HepG2 (cell line): ENCODE measurements around the gene SLC6A4. TPM values are rescaled to one million over a fixed set of nuclear protein-coding genes. Genes with fewer than 3 reads are reported as not detected.

ENCODE experiments used
- ATAC-seq: fragments of 200-7000 bp; cut with Tn5 transposase; 3 replicates; pipeline ENCODE4 v1.9.1; 2020; ENCODE audit warnings: mild to moderate bottlenecking, moderate library complexity
- BruUV-seq: library from RNA; stranded (reverse); fragments of 400-500 nt; replicated peaks from 2 replicates; lab custom pipeline; 2021; lab: Mats Ljungman, UMichigan
- CTCF ChIA-PET: fragments of 300-600 bp; formaldehyde crosslinking; extraction: SDS; loops from one replicate; lab custom pipeline; 2021; ENCODE audit warnings: low total read pairs, inconsistent platforms, low intra/inter-chr PET ratio; lab: Yijun Ruan, JAX
- POLR2A ChIA-PET: fragments of 350-600 bp; sonication (Branson Sonifier 250); formaldehyde crosslinking; loops from one replicate; lab custom pipeline; 2020; ENCODE audit warnings: antibody characterized with exemption, inconsistent platforms; lab: Yijun Ruan, JAX
- DNase-seq: peaks from one replicate; pipeline ENCODE4 v3.0.0-alpha.2; 2015; ENCODE audit warnings: low spot score
- FAIRE-seq: peaks from 3 replicates; lab custom pipeline; 2011; peaks lifted over from hg19 to GRCh38; lab: Jason Lieb, UNC
- H2AFZ ChIP-seq: one replicate; pipeline ENCODE4 v1.6.1; 2011; ENCODE audit warnings: low read length, inconsistent platforms
- H3K27ac ChIP-seq: fragments of 300-600 bp; 3 replicates; pipeline ENCODE4 v1.8.0; 2011; ENCODE audit warnings: mixed run types, mild to moderate bottlenecking, mixed read lengths, low read length, inconsistent platforms; ENCODE audit not compliant: insufficient read depth; ENCODE audit errors: extremely low read length
- H3K27me3 ChIP-seq, 2 experiments: fragments of 200-600 bp in 1 of 2; 2 replicates in 1 of 2; 3 replicates in 1 of 2; pipeline versions ENCODE4 v1.6.0 to v1.8.0; 2011; ENCODE audit warnings: low read length in 2 of 2, mild to moderate bottlenecking in 2 of 2, moderate library complexity in 2 of 2, inconsistent platforms in 1 of 2; ENCODE audit not compliant: insufficient read depth in 2 of 2, control insufficient read depth in 1 of 2
- H3K36me3 ChIP-seq, 2 experiments: fragments of 200-600 bp in 1 of 2; replicated peaks in 1 of 2; 2 replicates in 1 of 2; 3 replicates in 1 of 2; pipeline versions ENCODE4 v1.5.1 to v1.8.0; 2011; ENCODE audit warnings: low read length in 2 of 2, inconsistent platforms in 1 of 2; ENCODE audit not compliant: insufficient read depth in 2 of 2, control insufficient read depth in 1 of 2
- H3K4me1 ChIP-seq: 2 replicates; pipeline ENCODE4 v1.5.1; 2012; ENCODE audit warnings: low read length, inconsistent platforms; ENCODE audit not compliant: insufficient read depth
- H3K4me2 ChIP-seq: 2 replicates; pipeline ENCODE4 v1.6.0; 2011; ENCODE audit warnings: low read depth, low read length, inconsistent platforms
- H3K4me3 ChIP-seq, 3 experiments: fragments of 200-600 bp in 1 of 3; sonication (generic), shearing (Covaris generic) in 1 of 3; replicated peaks in 1 of 3; 2 replicates each; pipeline ENCODE4 v1.5.1; 2011 to 2016; ENCODE audit warnings: low read length in 3 of 3, inconsistent platforms in 2 of 3, low read depth in 2 of 3, mild to moderate bottlenecking in 2 of 3, control low read depth in 1 of 3, mixed read lengths in 1 of 3; ENCODE audit not compliant: insufficient read depth in 1 of 3
- H3K79me2 ChIP-seq: one replicate; pipeline ENCODE4 v1.6.1; 2011; ENCODE audit warnings: low read length, inconsistent platforms; ENCODE audit not compliant: insufficient read depth
- H3K9ac ChIP-seq: 2 replicates; pipeline ENCODE4 v1.6.0; 2011; ENCODE audit warnings: mild to moderate bottlenecking, low read depth, low read length, inconsistent platforms; ENCODE audit not compliant: insufficient read depth
- H3K9me3 ChIP-seq: 2 replicates; pipeline ENCODE4 v1.5.1; 2012; ENCODE audit warnings: mild to moderate bottlenecking, low read length
- H4K20me1 ChIP-seq: 2 replicates; pipeline ENCODE4 v1.6.0; 2011; ENCODE audit warnings: inconsistent platforms, mild to moderate bottlenecking, low read length, moderate library complexity; ENCODE audit not compliant: insufficient read depth
- ATM ChIP-seq: fragments of 450-650 bp; IDR thresholded peaks from 2 replicates; pipeline ENCODE4 v1.7.1; 2017; ENCODE audit warnings: mild to moderate bottlenecking, borderline replicate concordance
- HOXA7 ChIP-seq: sonication (generic); formaldehyde crosslinking; IDR thresholded peaks from 2 replicates; pipeline ENCODE4 v1.8.1; 2022; ENCODE audit warnings: mild to moderate bottlenecking, missing genetic modification reagents, moderate library complexity
- JUND ChIP-seq: sonication (generic); formaldehyde crosslinking; IDR thresholded peaks from 2 replicates; pipeline ENCODE4 v1.8.0; 2022; ENCODE audit warnings: mild to moderate bottlenecking, missing genetic modification reagents
- TBL1XR1 ChIP-seq: fragments of 150-350 bp; IDR thresholded peaks from 2 replicates; pipeline ENCODE4 v1.6.1; 2014; ENCODE audit warnings: borderline replicate concordance, low read length; ENCODE audit not compliant: partially characterized antibody
- ZNF121 ChIP-seq: sonication (generic); formaldehyde crosslinking; IDR thresholded peaks from 2 replicates; pipeline ENCODE4 v1.5.0; 2020; ENCODE audit warnings: mild to moderate bottlenecking, missing genetic modification reagents
- ZNF839 ChIP-seq: sonication (generic); formaldehyde crosslinking; IDR thresholded peaks from 2 replicates; pipeline ENCODE4 v1.4.0; 2020; ENCODE audit warnings: missing genetic modification reagents, mild to moderate bottlenecking, borderline replicate concordance
- WGBS: methylation state at CpG from one replicate; pipeline ENCODE4 v1.1.6; 2017; ENCODE audit warnings: low lambda C conversion rate; 5-methylcytosine and 5-hydroxymethylcytosine counted together
- in situ Hi-C: cut with HindIII; loops from 2 replicates; pipeline ENCODE4 v1.10.0; 2017; ENCODE audit warnings: low pct_unique_long_range_greater_than_20kb; ENCODE audit not compliant: extremely low pct_ligation_motif_present
- intact Hi-C: fragments of 100-400 bp; cut with micrococcal nuclease; formaldehyde crosslinking; loops from one replicate; pipeline ENCODE4 v1.10.0; 2022; ENCODE audit not compliant: unreplicated experiment
- polyA plus RNA-seq, 8 experiments: library from polyadenylated mRNA; depleted of rRNA in 3 of 8; stranded (reverse) in 7 of 8; unstranded in 1 of 8; fragments of >200 nt; fragmentation: Illumina TruSeq in 4 of 8; extraction: Trizol in 4 of 8; gene quantifications; 2 replicates each; pipeline versions ENCODE4 v1.2.1 to v1.2.3, GENCODE V29; 2011 to 2016; ENCODE audit warnings: low read depth in 4 of 8, missing spikeins in 1 of 8, mixed read lengths in 1 of 8; ENCODE audit not compliant: insufficient read depth in 1 of 8
- total RNA-seq, 5 experiments: library from RNA; depleted of rRNA; stranded (reverse); fragments of >200 nt; fragmentation: Illumina TruSeq; extraction: Trizol; gene quantifications; 2 replicates each; pipeline ENCODE4 v1.2.3, GENCODE V29; 2016; ENCODE audit warnings: low read depth in 1 of 5
- TF ChIP-seq, protein P1 (sequence below): sonication (generic); formaldehyde crosslinking; IDR thresholded peaks from 2 replicates; pipeline ENCODE4 v1.4.0; 2020; ENCODE audit warnings: missing genetic modification reagents; ENCODE audit errors: not compliant biosample characterization
- TF ChIP-seq, protein P2 (sequence below), 2 experiments: IDR thresholded peaks; 2 replicates each; pipeline ENCODE4 v1.6.1; 2011 to 2012; ENCODE audit warnings: low read length in 2 of 2, borderline replicate concordance in 1 of 2, low read depth in 1 of 2, mild to moderate bottlenecking in 1 of 2, moderate library complexity in 1 of 2
- TF ChIP-seq, protein P3 (sequence below): sonication (generic); formaldehyde crosslinking; IDR thresholded peaks from 2 replicates; pipeline ENCODE4 v1.4.0; 2020; ENCODE audit warnings: missing genetic modification reagents

Gene SLC6A4
- total and polyA plus RNA-seq, 2 of the 13 experiments (the other 11 are each of a cell fraction or from before 2014, with no cell fraction given): 7.6 to 20.3 TPM

DNA sequence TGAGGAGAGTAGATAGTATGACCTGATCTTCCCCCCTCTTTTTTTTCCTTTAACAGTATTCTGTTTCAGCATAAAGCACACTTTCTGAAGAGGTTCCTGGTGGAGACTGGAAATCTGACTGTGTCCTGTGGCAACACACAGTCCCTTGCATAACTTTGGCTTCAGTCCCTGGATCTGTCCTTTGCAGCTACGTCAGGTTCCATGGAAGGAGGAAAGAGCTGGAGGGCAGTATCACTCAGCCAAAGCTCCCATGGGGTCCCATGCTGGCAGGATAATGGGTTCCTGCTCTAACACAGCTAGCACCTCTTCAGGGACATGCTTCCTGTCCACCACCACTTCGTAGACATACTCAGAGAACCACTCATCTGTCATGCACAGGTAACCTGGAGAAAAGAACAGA lies 13.3 kb upstream of the SLC6A4 start:
- H3K27ac ChIP-seq: no peak overlapping the region
- CTCF ChIA-PET: no interaction called here

More for the DNA sequence above, 13.3 kb upstream of the SLC6A4 start:
- Histone ChIP-seq H3K4me3 (no peak overlapping the region), H2AFZ (no peak overlapping the region), H3K27me3 (no peaks in the 10 kb centered on the region), H3K4me2 (no peak overlapping the region), H3K9me3 (no peaks in the 10 kb centered on the region), H3K9ac (no peak overlapping the region), H4K20me1 (no peaks in the 10 kb centered on the region), H3K36me3 (peaks cover 11 to 43% of the 10 kb centered on the region in 2 experiments; a peak in 4 of 5 replicates), H3K4me1 (peaks cover 10% of the 10 kb centered on the region), H3K79me2 (no peaks in the 10 kb centered on the region)
- WGBS: 93% methylated on average over 2 of the region's 2 CpGs
- POLR2A ChIA-PET: no interaction called here
- DNase-seq (no peak), FAIRE-seq (no peak), ATAC-seq (no peak)
- TF ChIP-seq, protein P1, sequence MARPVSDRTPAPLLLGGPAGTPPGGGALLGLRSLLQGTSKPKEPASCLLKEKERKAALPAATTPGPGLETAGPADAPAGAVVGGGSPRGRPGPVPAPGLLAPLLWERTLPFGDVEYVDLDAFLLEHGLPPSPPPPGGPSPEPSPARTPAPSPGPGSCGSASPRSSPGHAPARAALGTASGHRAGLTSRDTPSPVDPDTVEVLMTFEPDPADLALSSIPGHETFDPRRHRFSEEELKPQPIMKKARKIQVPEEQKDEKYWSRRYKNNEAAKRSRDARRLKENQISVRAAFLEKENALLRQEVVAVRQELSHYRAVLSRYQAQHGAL: no peak
- no peak for TF ChIP-seq JUND (CRISPR knock-in tag)
- TF ChIP-seq TBL1XR1: no peak
- no peak for TF ChIP-seq ZNF121 (CRISPR knock-in tag)
- TF ChIP-seq ZNF839 (CRISPR knock-in tag): no peak
- TF ChIP-seq HOXA7 (CRISPR knock-in tag): no peak
- TF ChIP-seq, protein P2, sequence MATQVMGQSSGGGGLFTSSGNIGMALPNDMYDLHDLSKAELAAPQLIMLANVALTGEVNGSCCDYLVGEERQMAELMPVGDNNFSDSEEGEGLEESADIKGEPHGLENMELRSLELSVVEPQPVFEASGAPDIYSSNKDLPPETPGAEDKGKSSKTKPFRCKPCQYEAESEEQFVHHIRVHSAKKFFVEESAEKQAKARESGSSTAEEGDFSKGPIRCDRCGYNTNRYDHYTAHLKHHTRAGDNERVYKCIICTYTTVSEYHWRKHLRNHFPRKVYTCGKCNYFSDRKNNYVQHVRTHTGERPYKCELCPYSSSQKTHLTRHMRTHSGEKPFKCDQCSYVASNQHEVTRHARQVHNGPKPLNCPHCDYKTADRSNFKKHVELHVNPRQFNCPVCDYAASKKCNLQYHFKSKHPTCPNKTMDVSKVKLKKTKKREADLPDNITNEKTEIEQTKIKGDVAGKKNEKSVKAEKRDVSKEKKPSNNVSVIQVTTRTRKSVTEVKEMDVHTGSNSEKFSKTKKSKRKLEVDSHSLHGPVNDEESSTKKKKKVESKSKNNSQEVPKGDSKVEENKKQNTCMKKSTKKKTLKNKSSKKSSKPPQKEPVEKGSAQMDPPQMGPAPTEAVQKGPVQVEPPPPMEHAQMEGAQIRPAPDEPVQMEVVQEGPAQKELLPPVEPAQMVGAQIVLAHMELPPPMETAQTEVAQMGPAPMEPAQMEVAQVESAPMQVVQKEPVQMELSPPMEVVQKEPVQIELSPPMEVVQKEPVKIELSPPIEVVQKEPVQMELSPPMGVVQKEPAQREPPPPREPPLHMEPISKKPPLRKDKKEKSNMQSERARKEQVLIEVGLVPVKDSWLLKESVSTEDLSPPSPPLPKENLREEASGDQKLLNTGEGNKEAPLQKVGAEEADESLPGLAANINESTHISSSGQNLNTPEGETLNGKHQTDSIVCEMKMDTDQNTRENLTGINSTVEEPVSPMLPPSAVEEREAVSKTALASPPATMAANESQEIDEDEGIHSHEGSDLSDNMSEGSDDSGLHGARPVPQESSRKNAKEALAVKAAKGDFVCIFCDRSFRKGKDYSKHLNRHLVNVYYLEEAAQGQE (IDR thresholded peaks at IDR 0.05; ENCODE audit: borderline replicate concordance in 1 of 2, low read depth in 1 of 2, low read length in 2 of 2): no peak
- no peak for TF ChIP-seq ATM
- TF ChIP-seq, protein P3, sequence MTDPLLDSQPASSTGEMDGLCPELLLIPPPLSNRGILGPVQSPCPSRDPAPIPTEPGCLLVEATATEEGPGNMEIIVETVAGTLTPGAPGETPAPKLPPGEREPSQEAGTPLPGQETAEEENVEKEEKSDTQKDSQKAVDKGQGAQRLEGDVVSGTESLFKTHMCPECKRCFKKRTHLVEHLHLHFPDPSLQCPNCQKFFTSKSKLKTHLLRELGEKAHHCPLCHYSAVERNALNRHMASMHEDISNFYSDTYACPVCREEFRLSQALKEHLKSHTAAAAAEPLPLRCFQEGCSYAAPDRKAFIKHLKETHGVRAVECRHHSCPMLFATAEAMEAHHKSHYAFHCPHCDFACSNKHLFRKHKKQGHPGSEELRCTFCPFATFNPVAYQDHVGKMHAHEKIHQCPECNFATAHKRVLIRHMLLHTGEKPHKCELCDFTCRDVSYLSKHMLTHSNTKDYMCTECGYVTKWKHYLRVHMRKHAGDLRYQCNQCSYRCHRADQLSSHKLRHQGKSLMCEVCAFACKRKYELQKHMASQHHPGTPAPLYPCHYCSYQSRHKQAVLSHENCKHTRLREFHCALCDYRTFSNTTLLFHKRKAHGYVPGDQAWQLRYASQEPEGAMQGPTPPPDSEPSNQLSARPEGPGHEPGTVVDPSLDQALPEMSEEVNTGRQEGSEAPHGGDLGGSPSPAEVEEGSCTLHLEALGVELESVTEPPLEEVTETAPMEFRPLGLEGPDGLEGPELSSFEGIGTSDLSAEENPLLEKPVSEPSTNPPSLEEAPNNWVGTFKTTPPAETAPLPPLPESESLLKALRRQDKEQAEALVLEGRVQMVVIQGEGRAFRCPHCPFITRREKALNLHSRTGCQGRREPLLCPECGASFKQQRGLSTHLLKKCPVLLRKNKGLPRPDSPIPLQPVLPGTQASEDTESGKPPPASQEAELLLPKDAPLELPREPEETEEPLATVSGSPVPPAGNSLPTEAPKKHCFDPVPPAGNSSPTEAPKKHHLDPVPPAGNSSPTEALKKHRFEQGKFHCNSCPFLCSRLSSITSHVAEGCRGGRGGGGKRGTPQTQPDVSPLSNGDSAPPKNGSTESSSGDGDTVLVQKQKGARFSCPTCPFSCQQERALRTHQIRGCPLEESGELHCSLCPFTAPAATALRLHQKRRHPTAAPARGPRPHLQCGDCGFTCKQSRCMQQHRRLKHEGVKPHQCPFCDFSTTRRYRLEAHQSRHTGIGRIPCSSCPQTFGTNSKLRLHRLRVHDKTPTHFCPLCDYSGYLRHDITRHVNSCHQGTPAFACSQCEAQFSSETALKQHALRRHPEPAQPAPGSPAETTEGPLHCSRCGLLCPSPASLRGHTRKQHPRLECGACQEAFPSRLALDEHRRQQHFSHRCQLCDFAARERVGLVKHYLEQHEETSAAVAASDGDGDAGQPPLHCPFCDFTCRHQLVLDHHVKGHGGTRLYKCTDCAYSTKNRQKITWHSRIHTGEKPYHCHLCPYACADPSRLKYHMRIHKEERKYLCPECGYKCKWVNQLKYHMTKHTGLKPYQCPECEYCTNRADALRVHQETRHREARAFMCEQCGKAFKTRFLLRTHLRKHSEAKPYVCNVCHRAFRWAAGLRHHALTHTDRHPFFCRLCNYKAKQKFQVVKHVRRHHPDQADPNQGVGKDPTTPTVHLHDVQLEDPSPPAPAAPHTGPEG: no peak
- in situ Hi-C loops: no loop called here
- intact Hi-C loops: no loop called here
- no TSS peak for BruUV-seq
